GM19043 (cell line): ENCODE measurements around the gene CCDC122.

ENCODE experiments used
- ATAC-seq: cut with Tn5 transposase; IDR thresholded peaks from one replicate; pipeline ENCODE4 v1.9.1; 2021; ENCODE audit warnings: low read depth; ENCODE audit not compliant: unreplicated experiment

The CCDC122 gene

GRCh38 chr13:43805071-43805468 is 74.5 kb downstream of the CCDC122 start:
- ATAC-seq: no peak

GRCh38 chr13:43804461-43805070 is 75.0 kb downstream of the CCDC122 start:
- no peak for ATAC-seq

- ATAC-seq: no peak
Observed at GRCh38 chr13:43802511-43802910, 77.0 kb downstream of the CCDC122 start.

- no peak for ATAC-seq
Observed at GRCh38 chr13:43800828-43801227, 78.7 kb downstream of the CCDC122 start.

GRCh38 chr13:43799191-43799590 is 80.3 kb downstream of the CCDC122 start:
- no peak for ATAC-seq

GRCh38 chr13:43797869-43798268 is 81.7 kb downstream of the CCDC122 start:
- no peak for ATAC-seq

- no peak for ATAC-seq
Observed at GRCh38 chr13:43797159-43797558, 82.4 kb downstream of the CCDC122 start.

GRCh38 chr13:43794416-43794815 is 85.1 kb downstream of the CCDC122 start:
- ATAC-seq: no peak

- no peak for ATAC-seq
Observed at GRCh38 chr13:43792076-43792881, 87.3 kb downstream of the CCDC122 start.

GRCh38 chr13:43787997-43788396 is 91.5 kb downstream of the CCDC122 start:
- no peak for ATAC-seq

- ATAC-seq: no peak
Observed at GRCh38 chr13:43787518-43787891, 92.0 kb downstream of the CCDC122 start.

- no peak for ATAC-seq
Observed at GRCh38 chr13:43786766-43787517, 92.6 kb downstream of the CCDC122 start, which contains the start of gene ENOX1. Gene ENOX1, minus strand, starts transcription at chr13:43786972.

GRCh38 chr13:43786472-43786765 is 93.1 kb downstream of the CCDC122 start:
- ATAC-seq: no peak
